NCI-H2171 treated with DMSO at 0.1 percent for 48 hours (cell line): Measurements from ENCODE around the gene RAPGEF5.

Source experiments
- DNase-seq: peaks from one replicate; lab custom pipeline; 2025; lab: John Stamatoyannopoulos, UW

The RAPGEF5 gene, protein sequence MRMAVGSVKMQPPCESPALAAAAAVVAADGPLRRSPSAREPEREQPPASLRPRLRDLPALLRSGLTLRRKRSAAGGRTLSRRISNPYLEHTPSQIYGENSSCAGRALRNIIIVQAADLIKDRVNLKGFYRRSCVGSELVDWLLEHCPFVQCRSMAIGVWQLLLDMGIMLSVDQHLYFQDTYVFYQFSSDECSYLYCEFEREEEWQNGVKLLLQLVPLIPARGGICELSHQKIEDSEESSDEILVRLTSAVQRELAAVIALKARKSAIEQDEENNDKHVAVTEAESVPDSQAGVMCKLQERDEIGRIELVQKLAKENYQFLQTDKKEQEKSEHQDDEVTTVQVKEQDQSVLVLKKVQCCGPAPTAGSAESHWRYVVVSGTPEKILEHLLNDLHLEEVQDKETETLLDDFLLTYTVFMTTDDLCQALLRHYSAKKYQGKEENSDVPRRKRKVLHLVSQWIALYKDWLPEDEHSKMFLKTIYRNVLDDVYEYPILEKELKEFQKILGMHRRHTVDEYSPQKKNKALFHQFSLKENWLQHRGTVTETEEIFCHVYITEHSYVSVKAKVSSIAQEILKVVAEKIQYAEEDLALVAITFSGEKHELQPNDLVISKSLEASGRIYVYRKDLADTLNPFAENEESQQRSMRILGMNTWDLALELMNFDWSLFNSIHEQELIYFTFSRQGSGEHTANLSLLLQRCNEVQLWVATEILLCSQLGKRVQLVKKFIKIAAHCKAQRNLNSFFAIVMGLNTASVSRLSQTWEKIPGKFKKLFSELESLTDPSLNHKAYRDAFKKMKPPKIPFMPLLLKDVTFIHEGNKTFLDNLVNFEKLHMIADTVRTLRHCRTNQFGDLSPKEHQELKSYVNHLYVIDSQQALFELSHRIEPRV

DNA sequence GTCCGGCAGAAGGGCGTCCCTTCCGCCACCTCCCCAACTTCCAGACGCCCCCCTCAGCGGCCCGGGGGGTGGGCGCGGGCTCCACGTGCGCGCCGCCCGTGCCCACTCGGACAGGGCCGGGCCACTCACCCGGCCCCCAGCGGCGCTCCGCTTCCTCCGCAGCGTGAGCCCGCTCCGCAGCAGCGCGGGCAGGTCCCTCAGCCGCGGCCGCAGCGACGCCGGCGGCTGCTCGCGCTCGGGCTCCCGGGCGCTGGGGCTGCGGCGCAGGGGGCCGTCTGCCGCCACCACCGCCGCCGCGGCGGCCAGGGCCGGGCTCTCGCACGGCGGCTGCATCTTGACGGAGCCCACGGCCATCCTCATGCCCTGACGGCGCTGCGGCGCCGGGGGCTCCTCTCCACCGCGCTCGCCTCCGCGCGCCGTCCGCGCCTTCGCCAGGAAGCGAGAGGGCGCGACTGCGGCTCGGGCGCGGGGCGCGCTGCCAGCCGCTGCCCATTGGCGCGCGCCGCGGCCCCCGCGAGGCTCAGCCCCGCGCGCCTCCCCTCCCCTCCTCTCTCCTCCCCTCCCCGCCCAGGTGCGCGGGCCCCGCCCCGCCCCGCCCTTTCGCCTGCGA, at the start of gene RAPGEF5:
Gene RAPGEF5 (minus strand): TSS at position 454 of the 610 bp plus-strand sequence. CDS start 94 bp downstream, at position 360.
- peak; percentile 46 for DNase-seq

DNA sequence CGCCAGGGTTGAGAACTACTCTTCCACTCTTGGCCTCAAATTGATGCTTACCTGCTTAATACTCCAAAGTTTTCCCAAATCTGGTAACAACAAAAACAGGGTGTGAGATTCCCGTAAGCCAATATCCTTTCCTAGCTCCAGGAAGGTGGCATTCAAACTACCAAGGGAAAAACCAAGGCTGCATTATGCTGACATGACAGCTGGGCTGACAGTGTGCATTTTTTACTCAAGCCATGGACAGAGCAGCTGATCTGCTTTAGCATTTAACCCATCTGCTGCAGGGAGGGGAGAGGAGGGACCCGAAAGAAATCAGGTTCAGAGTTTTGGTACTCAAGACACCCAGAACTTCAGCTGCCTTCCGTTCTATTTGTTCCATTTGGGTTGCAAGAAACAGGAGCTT, 49.8 kb upstream of the RAPGEF5 start:
- peak; percentile 43 for DNase-seq

DNA sequence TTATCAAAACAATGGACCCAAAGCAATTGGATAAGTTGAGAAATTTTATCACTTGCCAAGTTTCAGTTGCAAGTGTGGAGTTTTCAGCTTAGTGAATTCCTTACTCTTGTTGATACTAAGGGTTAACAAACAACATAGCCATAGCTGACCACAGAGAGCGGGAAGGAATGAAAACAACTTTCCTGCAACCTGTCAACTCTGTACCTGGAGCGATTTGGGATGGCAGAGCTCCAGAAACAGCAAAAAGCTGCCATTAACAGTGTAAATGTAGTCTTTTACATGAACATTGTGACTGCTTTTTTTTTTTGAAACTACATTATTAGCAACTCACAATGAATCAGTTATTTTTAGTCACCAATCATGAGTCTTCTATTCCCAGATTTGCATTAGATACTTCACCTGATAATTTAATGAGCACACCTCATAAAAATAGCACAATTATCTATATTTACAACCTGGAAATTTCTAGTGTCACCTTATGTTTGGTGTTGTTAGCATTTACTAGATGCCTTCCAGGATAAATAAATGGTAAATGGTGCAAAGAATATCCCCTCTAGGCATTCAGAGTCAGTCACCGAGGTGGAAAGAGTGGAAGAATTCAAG, 47.6 kb upstream of the RAPGEF5 start:
- DNase-seq: no peak

DNA sequence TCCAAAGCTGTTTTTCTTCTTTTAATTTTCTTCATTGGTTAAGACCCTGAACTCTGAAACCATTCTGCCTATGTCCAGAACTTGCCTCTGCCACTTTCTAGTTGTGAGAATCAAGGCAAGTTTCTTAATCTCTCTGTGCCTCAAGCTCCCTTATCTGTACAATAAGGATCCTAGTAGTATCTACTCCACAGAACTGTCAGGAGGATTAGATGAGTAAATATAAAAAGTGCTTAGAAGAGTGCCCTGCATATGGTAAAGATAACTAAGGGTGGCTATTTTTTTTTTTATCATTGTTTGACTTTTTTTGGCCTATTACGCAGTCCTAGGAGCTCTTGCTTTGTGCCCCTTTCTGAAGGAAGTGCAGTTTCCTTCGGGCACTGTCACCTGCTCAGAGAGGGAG, 46.4 kb upstream of the RAPGEF5 start:
- no peak for DNase-seq

DNA sequence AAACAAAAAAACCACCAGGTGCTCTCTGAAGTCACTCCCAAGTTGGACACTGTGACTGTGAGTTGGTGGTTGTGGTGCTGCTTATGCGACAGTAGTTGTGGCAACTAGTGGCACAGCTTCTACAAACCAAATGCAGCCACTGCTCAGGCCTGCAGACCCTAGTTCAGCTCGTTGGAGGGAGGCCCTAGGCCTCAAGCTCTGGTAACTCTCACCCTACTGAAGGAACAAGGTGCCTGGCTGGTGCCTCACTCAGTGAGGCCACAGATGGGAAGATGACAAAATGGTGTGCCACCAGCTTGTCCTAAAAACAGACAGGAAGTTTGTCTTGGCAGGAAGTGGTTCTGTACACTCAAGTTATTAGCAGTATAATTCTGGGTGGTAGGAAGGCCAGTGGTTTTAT, 45.3 kb upstream of the RAPGEF5 start:
- no peak for DNase-seq

DNA sequence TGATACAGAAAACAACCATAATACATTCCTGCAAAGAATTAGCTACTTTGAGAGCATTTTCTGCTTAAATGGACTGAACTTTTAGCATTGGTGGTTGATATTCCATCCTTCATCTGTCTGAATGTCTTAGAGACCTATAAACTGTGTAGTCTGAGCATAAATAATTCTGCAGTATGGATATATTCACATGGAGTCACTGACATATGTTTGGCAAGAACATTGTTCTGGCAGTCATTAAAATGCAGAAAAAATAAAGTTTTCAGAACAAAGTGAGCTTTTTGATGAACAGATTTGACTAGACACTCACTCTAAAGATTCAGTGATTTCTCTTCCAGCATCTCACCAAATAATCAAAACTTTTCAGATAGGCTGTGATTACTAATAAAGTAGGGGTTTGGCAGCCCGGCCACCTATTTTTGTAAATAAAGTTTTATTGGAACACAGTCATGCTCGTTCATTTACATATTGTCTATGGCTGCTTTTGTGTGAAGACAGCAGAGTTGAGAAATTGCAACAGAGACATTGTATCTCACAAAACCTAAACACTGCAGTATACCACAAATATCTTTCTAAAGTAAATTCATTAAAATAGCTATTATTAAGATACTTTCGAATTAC, 44.1 kb upstream of the RAPGEF5 start:
- no peak for DNase-seq

DNA sequence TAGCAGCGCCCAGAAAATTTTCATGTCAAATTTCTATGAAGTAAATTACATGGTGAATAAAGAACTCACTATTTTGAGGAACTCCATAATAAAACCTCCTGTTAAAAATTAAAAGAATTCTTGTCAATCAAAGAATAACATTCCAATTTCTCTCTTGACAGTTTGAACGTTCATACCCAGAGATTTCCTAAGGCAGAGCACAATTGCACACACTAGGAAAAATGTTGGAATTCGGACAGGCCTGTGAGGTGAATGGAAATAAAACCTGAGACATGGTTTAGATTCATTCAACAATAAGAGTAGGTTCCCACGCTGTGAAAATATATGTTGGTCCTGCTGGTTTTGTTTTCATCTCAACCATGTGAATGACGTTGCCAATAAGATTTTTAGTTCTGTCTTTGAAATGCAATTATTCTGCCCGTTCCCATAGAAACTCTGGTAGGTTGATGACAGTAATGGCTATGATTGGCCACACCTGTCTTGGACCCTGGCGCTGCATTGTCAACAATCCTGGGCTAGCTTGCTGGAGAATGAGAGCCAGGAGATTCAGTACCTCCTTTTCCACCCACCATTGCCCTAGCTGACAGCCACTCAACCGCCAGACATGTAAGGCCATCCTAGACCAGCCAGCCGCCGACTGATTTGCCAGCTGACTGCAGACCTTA, 43.3 kb upstream of the RAPGEF5 start:
- DNase-seq: no peak

DNA sequence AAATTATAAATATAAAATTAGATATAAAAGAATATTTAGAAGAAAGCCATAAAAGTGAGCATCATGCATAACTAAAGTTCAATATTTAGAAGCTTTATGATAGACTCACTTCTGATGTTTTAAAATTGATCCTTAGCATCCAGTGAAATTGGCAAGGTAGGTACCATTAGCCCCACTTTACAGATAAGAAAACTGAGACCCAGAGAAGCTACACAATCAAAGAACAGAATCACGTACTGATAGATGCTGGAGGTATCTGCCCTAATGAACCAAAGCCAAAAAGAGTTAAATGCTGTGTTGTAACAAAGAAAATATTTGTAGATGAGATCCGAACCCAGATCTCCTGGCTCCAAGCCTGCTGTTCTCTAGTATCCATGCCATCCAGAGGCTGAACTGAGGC, 42.6 kb upstream of the RAPGEF5 start:
- DNase-seq: no peak

DNA sequence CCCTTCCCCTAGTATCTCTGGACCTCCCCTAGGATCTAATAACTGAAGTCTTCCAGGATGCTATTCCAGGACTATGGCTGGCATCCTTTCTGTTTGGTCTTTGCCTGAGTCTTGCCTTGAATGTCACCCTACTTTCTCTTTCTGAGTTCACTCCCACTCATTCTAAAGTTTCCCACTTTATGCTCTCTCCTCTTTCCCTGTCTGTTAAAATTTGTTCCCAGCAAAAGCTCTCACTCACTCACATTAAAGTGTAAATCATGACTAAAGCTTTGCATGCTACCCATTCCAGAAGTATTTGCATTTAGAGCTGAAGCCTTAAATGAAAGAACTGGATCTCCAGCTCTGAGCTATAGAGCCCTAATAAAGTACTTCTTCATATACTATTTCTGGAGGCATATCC, 42.1 kb upstream of the RAPGEF5 start:
- DNase-seq: no peak

DNA sequence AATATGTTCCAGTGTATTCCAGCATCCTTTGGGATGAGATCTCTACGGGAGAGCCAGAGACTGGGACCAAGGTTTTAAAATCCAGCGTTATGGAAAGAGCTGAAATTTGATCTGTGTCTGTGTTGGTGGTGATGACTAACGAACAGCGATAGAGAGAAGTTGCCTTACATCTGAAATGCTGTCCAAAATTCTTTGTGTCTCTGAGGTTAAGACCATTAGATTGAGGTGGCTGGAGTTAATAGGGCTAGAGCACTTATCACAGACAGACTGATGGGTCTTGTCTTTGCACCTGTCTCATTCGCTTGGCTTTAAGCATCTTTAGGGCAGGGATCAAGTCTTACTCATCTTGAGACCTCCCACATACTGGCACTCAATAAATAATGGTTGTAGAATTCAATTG, 41.0 kb upstream of the RAPGEF5 start:
- peak; percentile 25 for DNase-seq

DNA sequence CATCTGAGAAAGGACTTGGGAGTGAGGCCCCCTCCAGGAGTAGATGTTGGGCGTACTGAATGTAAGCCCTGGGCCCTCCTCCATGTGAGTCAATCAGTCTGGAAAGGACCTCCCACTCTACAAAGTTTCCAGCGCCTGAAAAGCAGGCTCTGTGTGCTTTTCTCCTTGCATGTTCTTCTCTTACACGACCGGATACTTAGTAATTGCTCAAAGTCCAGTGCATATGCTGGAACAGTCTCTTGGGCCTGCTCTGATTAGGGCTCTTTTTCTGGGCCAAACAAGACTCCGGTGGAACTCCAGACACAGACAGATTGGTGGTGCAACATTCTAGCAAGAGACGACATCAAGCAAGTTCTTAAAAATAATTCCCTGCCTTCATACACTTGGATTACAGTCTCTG, 38.3 kb upstream of the RAPGEF5 start:
- DNase-seq: no peak

DNA sequence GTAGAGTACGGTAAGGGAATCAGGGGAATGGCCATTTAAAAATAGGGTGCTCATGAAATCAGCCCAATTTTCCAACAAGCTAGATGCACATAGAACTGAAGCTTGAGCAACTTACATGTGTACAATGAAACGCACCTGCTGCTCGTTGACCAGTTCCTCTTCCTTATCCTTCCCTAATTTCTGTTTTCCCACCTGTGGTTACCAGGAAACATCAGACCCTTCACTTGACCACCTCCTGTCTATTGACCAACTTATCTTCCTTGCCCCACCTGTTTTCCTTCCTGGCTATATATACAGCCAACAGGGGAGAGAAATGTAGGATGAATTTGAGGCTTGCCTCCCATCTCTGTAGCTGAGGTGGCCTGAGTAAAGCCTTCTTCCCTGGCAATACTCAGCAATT, 37.8 kb upstream of the RAPGEF5 start:
- no peak for DNase-seq

DNA sequence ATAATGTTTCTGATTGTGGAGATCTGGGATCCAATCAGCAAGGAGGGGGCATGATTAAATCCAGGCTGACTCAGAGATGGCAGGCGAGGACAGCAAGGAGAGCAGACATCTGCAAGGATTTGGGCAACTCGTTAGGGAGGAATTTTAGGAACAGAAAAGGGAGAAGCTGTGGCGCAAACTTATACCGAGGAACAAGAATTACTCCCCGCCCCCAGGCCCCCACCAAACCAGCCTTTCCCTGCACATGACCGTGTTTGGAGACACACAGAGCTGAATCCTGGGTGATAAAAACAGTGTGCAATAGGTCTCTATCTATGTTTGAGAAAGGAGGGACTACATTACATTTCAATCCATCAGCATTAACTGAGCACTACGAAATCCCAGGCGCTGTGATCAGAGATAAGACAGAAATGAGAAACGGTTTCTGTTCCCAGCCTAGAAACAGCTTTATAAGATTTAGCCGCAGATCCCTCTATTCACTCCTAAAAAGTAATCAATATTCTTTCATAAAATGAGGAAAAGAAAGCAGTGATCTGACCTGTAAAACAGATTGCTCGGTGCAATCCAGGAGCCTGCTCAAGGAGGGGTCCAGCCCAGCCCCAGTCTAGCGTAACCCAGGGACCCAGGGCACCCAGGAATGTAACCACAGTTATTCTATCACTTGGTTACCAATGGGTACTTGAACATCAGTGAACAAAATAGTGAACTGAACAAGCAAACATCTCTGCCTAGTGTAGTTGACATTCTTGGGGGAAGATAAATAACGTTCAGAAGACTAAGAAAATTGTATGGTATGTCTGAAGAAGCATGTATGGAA, 37.2 kb upstream of the RAPGEF5 start:
- no peak for DNase-seq

DNA sequence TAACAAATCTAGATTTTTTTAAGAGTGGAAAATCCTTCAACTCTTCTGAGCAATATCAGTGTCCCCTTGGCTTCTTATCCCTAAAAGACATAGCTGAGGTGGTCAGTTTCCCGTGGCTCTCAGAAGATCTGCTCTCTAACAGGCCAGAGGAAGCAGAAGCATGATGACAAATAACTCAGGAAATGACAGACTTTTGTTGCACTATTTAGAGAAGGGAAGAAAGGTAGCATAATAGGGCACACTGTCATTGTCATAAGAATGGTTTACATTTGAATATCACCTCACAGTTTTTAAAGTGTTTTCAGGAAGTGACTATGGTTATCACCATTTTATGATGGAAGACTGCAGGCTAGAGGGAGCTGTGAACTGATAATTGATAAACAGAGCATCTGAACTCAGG, 33.6 kb upstream of the RAPGEF5 start:
- DNase-seq: no peak

DNA sequence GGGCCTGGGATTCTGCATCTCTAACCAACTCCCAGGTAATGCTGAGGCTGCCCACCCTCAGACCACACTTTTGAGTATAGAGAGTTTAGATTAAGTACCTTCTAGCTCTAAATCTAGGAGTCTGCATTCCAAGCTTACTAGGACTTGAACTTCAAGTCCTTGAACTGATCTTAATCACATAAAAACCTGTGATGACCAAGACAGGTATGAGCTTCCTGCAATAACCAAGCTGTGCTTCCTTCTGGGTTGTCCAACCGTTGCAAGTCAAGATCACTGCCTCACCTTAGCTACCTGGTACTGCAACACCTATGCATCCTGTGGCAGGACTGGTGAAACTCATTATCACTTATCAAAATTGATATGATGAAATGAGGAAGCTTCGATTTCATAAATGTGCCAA, 32.9 kb upstream of the RAPGEF5 start:
- no peak for DNase-seq

DNA sequence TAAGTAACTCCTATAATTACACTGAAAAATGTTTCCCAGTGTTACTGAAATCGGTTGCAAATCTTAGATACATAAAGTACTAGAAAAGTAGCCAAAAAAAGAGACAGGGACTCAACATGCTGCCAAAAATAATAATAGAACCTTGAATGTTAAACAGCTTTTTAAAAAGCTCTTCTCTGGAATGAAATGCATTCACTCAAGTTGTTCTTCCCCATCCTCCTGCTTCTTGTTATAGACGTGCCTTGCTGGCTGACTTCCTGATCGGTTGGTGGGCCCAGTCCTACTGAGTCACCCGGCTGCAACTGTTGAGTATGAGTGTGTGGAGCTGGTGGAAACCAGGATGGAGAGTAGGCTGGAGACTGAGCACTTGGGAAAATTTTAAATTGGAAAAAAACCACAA, 30.6 kb upstream of the RAPGEF5 start:
- DNase-seq: no peak

DNA sequence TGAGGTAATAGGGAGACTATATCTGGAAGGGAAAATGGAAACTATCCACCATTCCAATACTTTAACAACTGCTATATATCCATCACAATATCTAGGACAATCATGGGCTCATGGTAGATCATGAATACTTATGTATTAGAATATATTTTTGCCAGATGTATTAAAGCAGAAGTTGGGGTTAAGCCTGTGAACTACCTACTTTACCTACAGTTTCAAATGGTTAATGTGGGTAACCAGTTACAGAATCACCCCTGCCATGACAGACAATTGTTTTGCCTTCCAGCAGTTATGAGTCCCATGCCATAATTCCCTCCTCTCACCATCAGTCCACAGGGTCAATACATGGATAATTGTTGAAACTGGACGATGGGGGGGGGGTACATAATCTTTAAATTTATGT, 29.9 kb upstream of the RAPGEF5 start:
- no peak for DNase-seq

DNA sequence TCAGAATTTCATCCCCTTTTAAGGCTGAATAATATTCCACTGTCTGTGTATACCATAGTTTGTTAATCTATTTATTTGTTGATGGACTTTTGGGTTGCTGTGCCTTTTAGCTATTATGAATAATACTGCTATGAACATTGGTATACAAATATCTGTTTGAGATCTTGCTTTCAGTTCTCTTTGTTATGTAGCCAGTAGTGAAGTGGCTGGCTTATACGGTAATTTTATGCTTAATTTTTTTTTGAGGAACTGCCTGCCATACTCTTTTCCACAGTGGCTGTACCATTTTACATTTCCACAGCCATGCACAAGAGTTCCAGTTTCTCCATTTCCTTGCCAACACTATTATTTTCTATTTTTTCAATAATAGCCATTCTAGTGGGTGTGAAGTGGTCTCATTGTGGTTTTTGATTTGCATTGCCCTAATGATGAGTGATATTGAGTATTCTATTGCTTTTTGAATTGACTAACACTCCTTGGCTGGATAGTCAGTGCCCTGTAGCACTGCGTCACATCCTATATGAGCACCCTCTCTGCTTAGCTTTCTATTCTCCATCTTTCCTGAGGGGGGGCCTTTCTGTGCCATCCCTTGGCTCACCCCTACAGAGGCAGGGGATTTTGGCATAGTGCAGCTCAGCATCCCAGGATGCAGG, 29.4 kb upstream of the RAPGEF5 start:
- no peak for DNase-seq

DNA sequence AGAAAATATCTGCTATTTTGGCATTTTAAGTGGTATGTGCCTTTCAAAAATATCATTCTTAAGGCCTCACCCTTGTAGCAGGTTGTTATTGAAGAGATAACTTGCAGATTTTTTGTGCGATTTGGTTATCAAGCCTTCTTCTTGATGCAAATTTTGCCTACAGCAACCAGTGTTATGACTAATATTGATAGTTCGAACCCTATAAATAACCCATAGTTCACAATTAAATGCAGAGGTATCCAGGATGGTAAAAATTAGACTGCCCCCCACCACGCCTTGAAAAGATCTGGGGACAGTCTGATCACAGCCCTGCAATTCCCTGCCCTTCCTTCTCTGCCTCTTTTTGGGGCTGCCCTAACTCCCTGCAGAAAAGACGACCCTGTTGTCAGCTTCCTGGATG, 28.4 kb upstream of the RAPGEF5 start:
- DNase-seq: no peak

DNA sequence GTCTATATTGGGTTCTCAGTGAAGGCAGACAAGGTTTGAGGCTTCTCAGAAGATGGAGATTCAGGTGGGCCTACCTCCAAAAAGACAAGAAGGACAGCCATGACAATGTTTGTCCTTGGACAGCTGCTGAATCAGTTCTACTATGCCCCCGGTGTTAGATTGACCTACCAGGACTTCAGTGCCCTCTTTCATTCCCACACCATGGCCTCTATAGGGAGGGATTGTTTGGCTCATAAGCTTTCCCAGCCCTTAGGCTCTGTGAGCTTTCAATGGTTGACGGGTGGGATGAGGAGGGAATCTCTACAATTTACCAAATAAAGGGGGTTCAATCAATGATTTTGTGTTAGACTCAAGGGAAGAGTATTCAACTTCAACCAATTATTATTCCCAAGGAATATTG, 23.4 kb upstream of the RAPGEF5 start:
- no peak for DNase-seq
